Body of pancreas (tissue), 4 donors: Measurements from ENCODE around the gene SPDYE1. TPM values are rescaled to one million over a fixed set of nuclear protein-coding genes. Genes with fewer than 3 reads are reported as not detected.
A peak's percentile ranks its signal among the peaks of the same experiment; 100 is the strongest.
"Not testable (repeated sequence)": the region's sequence is repeated elsewhere in the genome, so short reads cannot be mapped to it uniquely, and the experiment has no call there.

Source experiments
- ATAC-seq: fragments of 150-250 bp; one replicate; pipeline ENCODE4 v1.9.1; 2016
- DNase-seq, 4 donors: peaks; one replicate each; pipeline ENCODE4 v3.0.0-alpha.2; 2019
- H3K27ac ChIP-seq, 4 donors: fragments of 200-600 bp; sonication (generic); 1 replicate in 3 of 4; 2 replicates in 1 of 4; pipeline versions ENCODE4 v1.5.1 to v1.6.1; 2016 to 2019; ENCODE audit warnings: mild to moderate bottlenecking in 1 of 4, mixed read lengths in 1 of 4, moderate library complexity in 1 of 4
- H3K27me3 ChIP-seq, 2 donors: fragments of 200-600 bp; sonication (generic); one replicate each; pipeline ENCODE4 v1.6.0; 2016; ENCODE audit warnings: mild to moderate bottlenecking in 1 of 2
- H3K36me3 ChIP-seq, 2 donors: fragments of 200-600 bp; sonication (generic); replicated peaks in 1 of 2; 2 replicates each; pipeline ENCODE4 v1.5.1; 2016; ENCODE audit warnings: low read depth in 2 of 2; ENCODE audit not compliant: insufficient read depth in 1 of 2
- H3K4me1 ChIP-seq: fragments of 200-600 bp; sonication (generic); one replicate; pipeline ENCODE4 v1.6.0; 2016
- H3K4me3 ChIP-seq, 2 donors: fragments of 200-600 bp; sonication (generic); 1 replicate in 1 of 2; 2 replicates in 1 of 2; pipeline ENCODE4 v1.5.1; 2016 to 2019
- H3K9me3 ChIP-seq, 3 donors: fragments of 200-600 bp; sonication (generic); 1 replicate in 2 of 3; 2 replicates in 1 of 3; pipeline ENCODE4 v1.5.1; 2016
- POLR2A ChIP-seq, 3 donors: fragments of 450-650 bp; IDR thresholded peaks; one replicate each; pipeline ENCODE4 v1.6.1; 2016; ENCODE audit warnings: antibody characterized with exemption in 3 of 3, mild to moderate bottlenecking in 2 of 3
- WGBS, 2 donors: methylation state at CpG; one replicate each; pipeline ENCODE4 v1.1.5; 2017; 5-methylcytosine and 5-hydroxymethylcytosine counted together
- intact Hi-C: fragments of 100-400 bp; cut with DNase I; formaldehyde crosslinking; loops from one replicate; pipeline ENCODE4 v1.15.1; 2023
- total RNA-seq, 2 donors: library from RNA; depleted of rRNA; stranded (reverse); fragments of >200 nt; gene quantifications; one replicate each; pipeline ENCODE4 v1.1.0, GENCODE V29; 2016
- TF ChIP-seq, protein P1 (sequence below), 7 experiments: fragments of 450-650 bp in 4 of 7; fragments of 200-600 bp in 3 of 7; sonication (generic) in 3 of 7; IDR thresholded peaks; one replicate each; pipeline ENCODE4 v1.5.1; 2016 to 2019; ENCODE audit warnings: antibody characterized with exemption in 7 of 7

The SPDYE1 gene
- total RNA-seq, 2 donors from 2014 or later = not detected

DNA sequence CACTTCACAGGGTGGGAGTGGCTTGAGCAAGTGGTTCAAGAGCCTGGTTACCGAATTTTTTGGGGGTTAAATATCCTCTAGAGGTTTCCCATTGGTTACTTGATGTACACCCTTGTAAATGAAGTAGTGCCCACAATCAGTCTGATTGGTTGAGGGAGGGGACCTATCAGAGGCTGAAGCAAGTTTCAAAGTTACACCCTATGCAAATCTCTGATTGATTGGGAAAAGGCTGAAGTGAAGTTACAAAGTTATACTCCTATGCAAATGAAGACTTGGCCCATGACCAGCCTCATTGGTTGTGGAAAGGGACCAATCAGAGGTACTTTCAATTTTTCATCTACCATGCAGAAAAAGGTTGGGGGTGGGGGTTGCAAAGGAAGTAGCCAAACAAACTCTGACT lies 36.8 kb upstream of the SPDYE1 start:
- Histone ChIP-seq H3K36me3 (no peaks in the 10 kb centered on the region), H3K9me3 (no peaks in the 10 kb centered on the region), H3K27me3 (no peaks in the 10 kb centered on the region), H3K4me3 (no peak overlapping the region), H3K27ac (no peak overlapping the region), H3K4me1 (no peaks in the 10 kb centered on the region)
- WGBS, 2 donors = 33 to 35% methylated on average over 1 of the region's 1 CpG
- ATAC-seq = no peak
- intact Hi-C loops = no loop called here
- TF ChIP-seq, protein P1, sequence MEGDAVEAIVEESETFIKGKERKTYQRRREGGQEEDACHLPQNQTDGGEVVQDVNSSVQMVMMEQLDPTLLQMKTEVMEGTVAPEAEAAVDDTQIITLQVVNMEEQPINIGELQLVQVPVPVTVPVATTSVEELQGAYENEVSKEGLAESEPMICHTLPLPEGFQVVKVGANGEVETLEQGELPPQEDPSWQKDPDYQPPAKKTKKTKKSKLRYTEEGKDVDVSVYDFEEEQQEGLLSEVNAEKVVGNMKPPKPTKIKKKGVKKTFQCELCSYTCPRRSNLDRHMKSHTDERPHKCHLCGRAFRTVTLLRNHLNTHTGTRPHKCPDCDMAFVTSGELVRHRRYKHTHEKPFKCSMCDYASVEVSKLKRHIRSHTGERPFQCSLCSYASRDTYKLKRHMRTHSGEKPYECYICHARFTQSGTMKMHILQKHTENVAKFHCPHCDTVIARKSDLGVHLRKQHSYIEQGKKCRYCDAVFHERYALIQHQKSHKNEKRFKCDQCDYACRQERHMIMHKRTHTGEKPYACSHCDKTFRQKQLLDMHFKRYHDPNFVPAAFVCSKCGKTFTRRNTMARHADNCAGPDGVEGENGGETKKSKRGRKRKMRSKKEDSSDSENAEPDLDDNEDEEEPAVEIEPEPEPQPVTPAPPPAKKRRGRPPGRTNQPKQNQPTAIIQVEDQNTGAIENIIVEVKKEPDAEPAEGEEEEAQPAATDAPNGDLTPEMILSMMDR (IDR thresholded peaks at IDR 0.05) = no peak
- no peak for TF ChIP-seq POLR2A (IDR thresholded peaks at IDR 0.05)
- no peak for DNase-seq

DNA sequence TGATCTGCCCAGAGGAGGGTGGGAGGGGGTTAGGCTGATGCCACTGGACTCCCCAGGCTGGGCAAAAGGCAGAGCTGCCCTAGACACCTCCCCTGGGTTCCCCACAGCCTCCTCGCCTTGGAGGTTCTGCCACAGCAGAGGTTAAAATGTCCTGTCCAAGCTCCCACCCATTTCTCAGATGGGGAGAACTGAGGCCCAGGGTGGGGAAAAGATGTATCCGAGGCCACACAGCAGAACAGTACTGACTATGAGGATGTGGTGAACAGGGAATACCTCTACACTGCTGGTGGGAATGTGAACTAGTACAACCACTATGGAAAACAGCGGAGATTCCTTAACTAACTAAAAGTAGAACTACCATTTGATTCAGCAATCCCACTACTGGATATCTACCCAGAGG lies 31.3 kb upstream of the SPDYE1 start:
- DNase-seq, ATAC-seq, H3K36me3 ChIP-seq, H3K9me3 ChIP-seq, H3K27me3 ChIP-seq, H3K4me3 ChIP-seq, H3K27ac ChIP-seq, intact Hi-C loops, H3K4me1 ChIP-seq: not testable (repeated sequence)
- 89 to 92% methylated on average over 2 to 3 of the region's 3 CpGs for WGBS, 2 donors

DNA sequence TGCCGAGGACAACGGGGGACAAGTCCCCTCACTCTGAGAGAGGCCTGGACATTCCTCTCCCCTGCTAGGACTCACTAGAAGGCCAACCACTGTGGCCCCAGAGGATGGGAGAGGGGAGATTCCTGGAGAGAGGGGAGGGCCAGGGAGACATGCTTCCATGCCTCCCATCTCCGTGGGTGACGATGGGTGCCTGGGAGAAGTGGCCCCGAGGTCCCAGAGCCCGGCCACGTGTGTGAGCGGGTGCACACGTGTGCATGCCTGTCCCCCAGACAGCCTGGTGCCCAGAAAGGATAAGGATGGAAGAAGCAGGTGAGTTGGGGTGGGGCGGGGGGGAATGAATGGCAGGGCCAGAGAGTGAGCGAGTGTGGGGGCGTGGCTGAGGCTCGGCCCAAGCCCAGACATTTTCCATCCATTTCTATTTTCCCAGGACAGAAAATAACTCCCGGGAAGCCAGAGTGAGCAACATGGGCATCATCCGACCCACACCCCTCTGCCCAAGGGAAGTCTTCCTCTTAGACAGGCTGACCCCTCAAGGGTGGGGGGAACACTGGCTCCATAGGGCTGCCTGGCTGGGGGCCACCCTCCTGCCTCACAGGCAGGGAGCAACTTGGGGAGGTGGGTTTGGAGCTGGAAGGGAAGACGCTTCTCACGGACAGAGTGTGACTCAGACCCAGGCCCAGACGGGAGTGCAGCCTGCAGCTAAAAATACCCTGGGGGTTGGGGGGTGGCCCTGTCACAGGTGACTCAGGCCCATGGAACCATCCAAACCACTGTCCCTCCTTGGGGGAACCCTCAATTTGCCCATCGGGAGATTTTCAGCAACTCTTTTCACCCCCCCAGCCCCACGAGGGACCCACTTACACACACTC lies 29.3 kb upstream of the SPDYE1 start:
- 86 to 91% methylated on average over 2 to 13 of the region's 20 CpGs for WGBS, 2 donors
- DNase-seq, H3K4me1 ChIP-seq, H3K36me3 ChIP-seq, H3K4me3 ChIP-seq, H3K27ac ChIP-seq, H3K27me3 ChIP-seq, ATAC-seq, H3K9me3 ChIP-seq, intact Hi-C loops: not testable (repeated sequence)

DNA sequence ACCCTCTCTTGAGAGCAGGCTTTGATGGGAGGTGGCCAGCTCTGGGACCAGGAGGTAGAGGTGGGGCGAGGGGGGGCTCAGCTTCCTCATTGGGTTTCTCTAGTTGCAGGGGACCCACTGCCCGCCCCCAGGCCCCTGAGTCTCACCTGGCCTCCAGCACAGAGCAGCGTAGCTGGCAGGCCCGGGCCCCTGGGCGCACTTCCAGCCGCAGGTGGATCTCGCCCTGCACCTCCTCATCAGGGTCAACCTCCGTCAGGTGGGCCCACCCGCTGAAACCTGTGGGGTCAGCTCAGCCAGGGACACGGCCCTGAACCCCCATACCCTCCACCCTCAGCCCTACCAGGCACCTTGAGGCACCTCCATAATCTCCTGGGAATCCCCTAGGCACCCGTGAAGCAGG lies 28.1 kb upstream of the SPDYE1 start:
- H3K4me3 ChIP-seq, intact Hi-C loops, ATAC-seq: not testable (repeated sequence)

DNA sequence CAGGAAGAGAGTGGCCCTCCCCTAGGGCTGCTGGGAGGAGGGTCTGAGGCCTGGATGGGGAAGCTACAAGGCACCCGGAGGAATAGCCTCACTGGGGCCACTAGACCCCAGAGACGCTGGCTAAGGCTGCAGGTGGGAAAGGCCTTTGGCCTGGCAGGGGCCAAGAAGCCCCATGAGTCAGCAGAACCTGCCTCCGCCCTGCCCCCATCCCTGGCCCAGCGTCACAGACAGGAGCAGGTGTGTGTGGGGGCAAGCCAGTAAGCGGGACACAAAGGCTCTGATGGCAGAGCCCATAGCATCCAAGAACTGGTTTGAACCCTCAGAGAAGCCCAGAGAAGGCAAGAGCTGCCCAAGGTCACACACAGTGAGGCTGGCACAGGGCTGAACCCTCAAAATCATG lies 27.0 kb upstream of the SPDYE1 start:
- DNase-seq, ATAC-seq, H3K4me3 ChIP-seq, H3K4me1 ChIP-seq, H3K9me3 ChIP-seq, H3K36me3 ChIP-seq, H3K27ac ChIP-seq, H3K27me3 ChIP-seq, intact Hi-C loops: not testable (repeated sequence)
- 100% methylated on average over 2 of the region's 5 CpGs; no CpG with 5 or more reads in 1 of the 2 donors for WGBS, 2 donors

More for the DNA sequence above, 28.1 kb upstream of the SPDYE1 start:
- not testable (repeated sequence) for H3K36me3 ChIP-seq, DNase-seq, H3K27me3 ChIP-seq, H3K27ac ChIP-seq, H3K4me1 ChIP-seq, H3K9me3 ChIP-seq
- 95 to 100% methylated on average over 1 to 10 of the region's 11 CpGs for WGBS, 2 donors

DNA sequence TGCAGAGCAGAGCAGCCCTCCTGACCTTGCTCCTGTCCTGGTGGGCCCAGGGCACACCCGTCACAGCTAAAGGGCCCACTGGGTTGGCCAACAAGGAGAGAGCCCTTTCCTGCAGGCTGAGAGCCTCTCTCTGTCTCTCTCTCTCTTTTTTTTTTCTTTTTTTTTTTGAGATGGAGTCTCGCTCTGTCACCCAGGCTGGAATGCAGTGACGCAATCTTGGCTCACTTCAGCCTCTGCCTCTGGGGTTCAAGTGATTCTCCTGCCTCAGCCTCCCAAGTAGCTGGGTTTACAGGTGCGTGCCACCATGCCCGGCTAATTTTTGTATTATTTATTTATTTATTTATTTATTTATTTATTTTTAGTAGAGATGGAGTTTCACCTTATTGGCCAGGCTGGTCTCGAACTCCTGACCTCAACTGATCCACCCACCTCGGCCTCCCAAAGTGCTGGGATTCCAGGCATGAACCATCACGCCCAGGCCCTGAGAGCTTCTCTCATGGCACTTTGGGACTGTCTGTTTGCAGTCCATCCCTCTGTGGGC lies 23.6 kb upstream of the SPDYE1 start:
- H3K27ac ChIP-seq, H3K36me3 ChIP-seq, H3K9me3 ChIP-seq, intact Hi-C loops, H3K27me3 ChIP-seq, ATAC-seq, H3K4me1 ChIP-seq, H3K4me3 ChIP-seq, DNase-seq: not testable (repeated sequence)
- WGBS, 2 donors = 88 to 89% methylated on average over 3 to 7 of the region's 8 CpGs

DNA sequence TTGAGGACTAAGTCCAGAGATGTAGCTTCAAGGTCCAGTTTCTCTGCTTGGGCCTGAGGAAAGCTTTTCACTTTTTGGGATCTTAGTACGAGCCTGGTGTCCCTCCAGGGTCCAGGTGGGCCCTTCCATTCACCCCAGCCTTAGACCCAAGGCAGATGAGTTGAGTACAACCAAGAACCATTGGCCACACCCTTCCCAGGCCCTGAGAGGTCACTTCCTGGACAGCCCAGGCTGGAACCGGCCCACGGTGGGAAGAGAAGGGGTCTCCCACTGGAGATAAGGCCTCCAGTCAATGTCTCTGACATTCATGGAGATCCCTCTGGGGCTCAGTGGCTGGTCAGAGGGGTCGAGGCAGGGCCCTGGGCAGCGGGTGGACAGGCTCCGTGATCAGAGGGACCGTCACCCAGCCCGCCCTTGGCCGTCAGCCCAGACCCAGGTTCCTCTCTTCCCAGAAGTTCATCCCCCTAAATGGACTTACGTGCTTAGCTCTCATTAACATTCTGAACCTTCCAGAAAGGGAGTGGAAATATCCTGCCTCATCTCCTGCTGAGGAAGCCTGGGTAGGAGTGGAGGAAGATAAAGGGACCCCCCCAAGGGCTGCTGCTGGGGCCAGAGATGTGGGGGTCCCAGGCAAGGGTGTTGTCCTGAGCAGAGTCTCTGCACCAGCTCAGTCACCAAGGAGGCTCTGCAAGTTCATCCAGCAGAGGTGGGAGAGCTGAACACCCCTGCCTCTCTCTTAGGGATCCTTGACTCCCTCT lies 22.8 kb upstream of the SPDYE1 start:
- H3K36me3 ChIP-seq, H3K4me1 ChIP-seq, H3K4me3 ChIP-seq, DNase-seq, H3K9me3 ChIP-seq, H3K27me3 ChIP-seq, intact Hi-C loops: not testable (repeated sequence)
- H3K27ac ChIP-seq = peak overlapping the region in 1 of 4 donors; percentile 30
- ATAC-seq = peak; percentile 41
- 94 to 100% methylated on average over 7 to 10 of the region's 10 CpGs for WGBS, 2 donors
